Activated CD8-positive, alpha-beta memory T cell treated with anti-CD3 and anti-CD28 coated beads for 4 hours (primary cell): ENCODE measurements around the gene DES.

Experiments
- DNase-seq, 2 donors: peaks; one replicate each; pipeline ENCODE4 v3.0.0-alpha.2; 2020; ENCODE audit warnings: low read depth in 2 of 2

Gene DES

DNA sequence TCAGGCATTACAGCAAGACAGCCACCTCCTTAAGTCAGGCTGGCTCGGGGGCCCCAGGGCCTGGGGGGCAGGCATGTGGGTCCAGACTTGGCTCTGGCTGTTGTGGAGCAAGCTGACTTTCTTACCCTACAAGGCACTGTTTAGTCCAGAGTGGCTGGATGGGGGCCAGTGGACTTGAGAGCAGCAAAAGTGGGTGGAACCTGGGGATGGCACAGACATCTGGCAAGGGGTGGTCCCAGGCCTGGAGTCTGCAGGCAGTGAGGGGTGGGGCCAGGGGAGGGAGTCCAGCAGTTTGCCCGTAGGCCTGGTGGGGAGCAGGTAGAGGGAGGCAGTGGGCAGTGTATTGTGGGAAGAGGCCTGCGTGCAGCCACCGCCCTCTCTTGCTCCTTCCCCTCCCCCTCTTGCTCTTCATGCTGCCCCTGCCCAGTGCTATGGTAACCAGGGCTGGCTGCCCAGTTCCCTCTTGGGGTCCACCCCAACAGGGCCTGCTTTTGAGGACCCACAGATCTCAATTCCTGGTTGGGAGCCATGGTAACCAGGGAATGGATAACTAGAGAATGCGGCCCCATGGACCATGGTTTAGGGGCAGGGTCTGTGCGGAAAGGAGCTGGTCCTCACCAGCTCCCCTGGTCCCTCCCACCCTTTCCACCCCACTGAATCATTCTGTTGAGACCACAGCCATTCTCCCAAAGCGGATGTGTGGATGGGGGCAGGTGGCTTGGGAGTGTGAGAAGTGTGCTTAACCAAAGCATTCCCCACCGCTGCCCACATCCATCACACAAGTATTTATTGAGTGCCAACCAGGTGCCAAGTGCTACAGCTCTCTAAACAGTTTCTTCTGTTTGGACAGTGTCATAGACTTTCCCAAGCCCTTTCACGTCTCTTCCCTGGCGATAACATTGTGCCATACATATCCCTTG, 35.8 kb downstream of the DES start:
- no peak for DNase-seq

- no peak for DNase-seq
These were observed 37.4 kb downstream of the DES start for GRCh38 chr2:219455581-219455980.

- DNase-seq, result no peak
These were observed 39.7 kb downstream of the DES start for GRCh38 chr2:219457784-219458369.

DNA sequence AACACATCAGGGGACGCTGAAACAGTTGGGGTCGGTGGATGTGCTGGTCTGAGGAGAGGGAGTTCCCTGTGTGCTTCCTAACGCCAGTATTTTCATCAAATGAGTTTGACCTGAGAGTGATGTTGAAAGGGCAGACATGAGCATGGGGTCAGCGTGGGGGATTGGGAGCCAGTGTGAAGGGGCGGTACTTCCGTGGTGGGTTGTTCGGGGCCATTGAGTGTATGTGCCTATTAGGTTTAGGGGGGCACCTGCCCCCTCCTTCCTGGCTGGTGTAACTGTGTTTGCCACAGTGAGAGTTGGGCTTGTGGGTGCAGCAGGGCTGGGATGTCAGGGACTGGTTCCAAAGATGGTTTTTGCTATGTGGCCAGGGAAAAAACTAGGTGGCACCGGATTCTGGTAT, 40.8 kb downstream of the DES start:
- DNase-seq, result no peak

DNA sequence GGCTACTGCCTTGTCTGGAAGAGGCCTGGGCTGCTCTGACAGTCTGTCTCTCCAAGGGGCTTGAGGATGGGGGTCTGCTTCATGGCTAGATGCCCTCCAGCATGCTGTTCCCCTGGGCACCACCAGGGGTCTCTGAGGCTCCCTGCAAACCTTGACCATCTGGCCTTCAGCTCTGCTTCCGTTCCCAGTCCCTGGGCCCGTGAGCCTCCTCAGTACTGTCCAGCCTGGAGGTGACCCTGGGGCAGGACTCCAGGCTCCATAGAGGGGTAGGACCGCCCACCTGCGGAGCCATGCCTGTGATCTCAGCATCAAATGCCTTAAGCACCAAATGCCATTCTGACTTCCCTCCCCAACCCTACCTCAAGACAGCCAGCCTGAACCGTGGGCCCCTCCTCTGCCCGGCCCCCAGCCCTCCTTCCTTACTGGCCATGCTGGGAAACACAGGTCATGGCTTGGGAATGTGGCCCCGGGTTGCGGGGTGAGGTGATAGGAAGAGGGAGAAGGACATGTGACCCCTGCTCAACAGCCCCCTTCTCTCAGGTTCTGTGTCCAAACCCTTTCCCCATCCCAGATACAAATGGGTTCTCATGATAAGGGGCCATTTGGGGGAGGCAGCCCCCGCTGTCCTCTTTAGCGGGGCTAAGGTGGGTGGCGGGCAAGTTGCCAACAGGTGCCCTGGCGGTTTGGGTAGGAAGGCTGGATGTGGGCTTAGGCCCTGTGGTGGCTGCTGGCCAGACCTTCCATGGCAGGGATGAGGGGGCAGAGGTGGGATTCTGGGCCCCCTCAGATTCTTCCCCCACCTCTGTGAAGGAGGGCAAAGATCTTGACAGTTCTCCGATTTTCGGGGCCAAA, 41.5 kb downstream of the DES start:
- DNase-seq, result no peak

DNA sequence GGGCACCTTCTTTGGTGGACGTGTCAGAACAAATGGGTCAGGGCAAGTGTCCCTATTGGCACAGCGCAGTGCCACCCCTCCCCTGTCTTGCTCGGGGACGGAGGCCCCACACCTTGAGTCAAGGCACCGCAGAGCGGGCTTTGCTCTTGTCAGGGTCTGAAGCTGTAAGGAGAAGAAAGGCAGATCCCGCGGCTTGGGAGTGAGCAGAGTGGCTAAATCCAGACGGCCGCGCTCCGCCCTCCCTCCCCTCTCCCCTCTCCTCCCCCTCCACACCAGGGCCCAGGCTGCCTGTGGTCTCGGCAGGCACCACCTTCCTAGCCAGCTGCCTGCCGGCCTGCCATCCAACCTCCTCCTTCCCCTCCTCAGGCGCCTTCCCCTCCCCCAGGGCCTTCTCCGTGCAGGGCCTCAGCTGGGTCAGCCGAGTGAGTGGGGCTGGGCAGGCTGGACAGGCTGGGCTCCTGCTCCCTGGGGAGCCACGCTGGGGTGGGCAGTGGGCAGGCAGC, 42.3 kb downstream of the DES start:
- no peak for DNase-seq

DNA sequence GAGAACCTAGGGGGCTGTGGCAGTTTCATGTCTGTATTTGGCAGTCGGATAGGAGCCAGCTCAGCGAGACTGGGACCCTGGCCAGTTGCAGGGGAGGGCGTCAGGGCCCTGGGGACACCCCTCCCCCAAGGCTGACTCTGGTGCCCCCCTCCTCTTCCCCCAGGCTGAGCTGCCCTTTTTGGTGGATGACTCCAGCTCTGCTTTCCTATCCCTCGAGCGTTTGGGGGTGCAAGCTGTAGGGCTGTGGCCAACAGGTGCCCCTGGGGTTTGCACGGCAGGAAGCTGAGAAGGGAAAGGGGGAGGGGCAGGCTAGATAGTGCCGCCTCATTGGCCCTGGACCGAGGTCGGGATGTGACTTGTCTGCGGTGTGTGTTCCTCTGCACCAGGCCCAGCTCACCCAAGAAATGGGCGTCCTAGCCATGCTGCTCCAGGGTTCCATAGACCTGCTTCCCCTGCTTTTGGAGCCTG, 42.9 kb downstream of the DES start:
- DNase-seq, result no peak

DNA sequence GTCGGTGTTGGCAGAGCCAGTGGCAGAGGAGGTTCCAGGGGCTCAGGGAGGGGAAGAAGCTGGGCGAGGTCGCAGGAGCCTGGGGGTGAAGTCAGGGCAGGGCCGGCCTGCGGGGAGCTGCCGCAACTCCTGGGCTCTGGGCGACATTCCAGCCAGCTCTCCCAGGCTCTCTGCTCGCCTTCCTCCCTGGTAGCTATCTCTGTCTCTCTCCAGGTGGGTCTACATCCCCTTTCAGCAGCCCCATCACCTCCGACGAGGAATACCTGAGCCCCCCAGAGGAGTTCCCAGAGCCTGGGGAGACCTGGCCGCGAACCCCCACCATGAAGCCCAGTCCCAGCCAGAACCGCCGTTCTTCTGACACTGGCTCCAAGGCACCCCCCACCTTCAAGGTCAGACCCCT, 43.5 kb downstream of the DES start:
- no peak for DNase-seq

DNA sequence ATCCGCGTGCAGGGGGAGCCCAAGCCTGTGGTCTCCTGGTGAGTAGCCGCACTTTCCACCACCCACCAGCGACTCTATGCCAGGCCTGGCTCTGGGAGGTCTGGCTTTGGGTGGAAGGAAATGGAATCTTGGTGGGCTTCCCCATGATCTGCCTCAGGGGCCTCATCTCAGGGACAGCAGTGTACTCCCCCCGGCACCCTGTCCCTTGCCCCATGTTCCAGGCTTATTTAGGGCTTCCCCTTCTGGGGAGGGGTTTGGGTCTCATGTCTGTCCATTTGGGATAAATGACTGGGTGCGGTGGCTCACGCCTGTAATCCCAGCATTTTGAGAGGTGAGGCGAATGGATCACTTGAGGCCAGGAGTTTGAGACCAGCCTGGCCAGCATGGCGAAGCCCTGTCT, 44.2 kb downstream of the DES start:
- DNase-seq, result no peak

- no peak for DNase-seq
These were observed 46.3 kb downstream of the DES start for GRCh38 chr2:219464286-219465032.

DNA sequence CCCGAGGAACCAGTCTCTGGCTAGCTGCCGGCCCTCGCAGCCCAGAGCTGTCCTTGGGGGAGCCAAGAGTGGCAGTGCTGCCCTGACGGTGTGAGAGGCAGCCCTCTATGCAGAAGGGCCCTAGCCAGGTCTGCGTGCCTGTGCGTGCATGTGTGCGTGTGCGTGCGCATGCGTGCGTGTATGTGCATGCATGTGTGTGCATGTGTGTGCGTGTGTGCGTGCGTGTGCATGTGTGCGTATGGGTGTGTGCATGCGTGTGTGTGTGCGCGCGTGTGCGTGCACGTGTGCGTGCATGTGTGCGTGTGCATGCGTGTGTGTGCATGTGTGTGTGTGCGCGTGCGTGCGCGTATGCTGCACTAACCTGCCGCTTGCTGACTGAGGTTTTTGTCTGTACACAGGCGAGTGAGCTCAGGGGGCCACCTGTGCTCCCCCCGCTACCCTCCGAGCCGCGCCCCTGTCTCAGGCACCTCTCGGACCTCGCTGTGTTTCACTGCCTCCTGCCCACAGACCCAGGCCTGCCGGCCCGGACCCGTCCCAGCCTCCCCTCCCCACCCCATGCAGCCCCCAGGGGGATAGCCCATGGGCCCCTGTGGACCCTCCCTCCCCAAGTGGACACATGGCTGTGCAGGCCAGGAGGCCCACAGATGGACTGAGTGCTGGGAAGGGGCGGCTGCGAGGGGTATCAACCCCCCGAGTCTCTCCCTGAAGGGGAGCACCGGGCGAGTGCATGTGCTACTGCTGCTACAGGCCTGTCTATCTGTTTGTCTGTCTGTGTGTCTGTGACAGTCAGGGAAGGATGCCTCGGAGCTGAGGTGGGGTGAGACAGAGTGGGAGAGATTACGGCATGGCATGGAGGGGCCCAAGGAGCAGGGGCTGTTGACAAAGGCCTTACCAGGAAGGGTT, 47.7 kb downstream of the DES start:
- DNase-seq, result no peak

DNA sequence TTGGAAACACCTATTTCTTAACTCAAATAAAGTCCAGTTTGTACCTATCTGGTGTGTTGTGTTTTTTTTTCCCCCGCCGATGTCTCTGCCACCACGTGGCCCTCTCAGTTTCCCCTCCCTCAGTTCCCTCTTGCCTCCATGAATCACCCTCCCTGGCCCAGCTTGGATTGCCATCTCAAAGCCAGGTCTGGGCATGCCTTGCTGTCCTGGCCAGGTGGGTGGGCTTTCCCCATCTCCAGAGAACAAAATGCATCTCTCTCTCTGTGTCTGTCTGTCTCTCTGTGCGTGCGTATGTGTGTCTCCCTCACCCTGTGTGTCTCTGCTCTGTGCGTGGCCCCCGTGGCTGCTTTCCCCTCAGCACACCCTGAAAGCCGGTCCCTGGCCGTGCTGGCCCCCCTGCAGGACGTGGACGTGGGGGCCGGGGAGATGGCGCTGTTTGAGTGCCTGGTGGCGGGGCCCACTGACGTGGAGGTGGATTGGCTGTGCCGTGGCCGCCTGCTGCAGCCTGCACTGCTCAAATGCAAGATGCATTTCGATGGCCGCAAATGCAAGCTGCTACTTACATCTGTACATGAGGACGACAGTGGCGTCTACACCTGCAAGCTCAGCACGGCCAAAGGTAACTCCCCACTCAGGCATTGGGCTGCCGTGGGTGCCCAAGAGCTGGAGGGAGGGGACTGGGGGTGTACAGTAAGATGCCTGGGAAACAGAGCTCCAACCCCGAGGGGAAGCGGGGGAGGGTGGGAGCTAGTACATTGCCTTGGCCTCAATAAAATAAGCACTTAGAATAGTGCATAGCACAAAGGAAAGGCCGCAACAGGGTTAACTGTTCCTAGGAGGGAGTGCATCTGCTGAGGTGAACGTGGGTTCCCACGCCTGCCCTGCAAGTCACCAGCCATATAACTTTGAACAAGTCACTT, 48.9 kb downstream of the DES start:
- no peak for DNase-seq

GRCh38 chr2:219467736-219468075, 49.5 kb downstream of the DES start:
- DNase-seq, result no peak

- no peak for DNase-seq
These were observed 50.4 kb downstream of the DES start for GRCh38 chr2:219468410-219469185.

GRCh38 chr2:219469186-219469724, 51.1 kb downstream of the DES start:
- DNase-seq, result no peak

GRCh38 chr2:219470429-219470828, 52.3 kb downstream of the DES start:
- DNase-seq, result no peak

- no peak for DNase-seq
These were observed 53.5 kb downstream of the DES start for GRCh38 chr2:219471476-219472371.
